PC-9 (cell line): ENCODE data around the gene UBN2.

Experiments used
- EZH2 ChIP-seq: fragments of 200-600 bp; sonication (generic); IDR thresholded peaks from 2 replicates; pipeline ENCODE4 v1.8.0; 2017; ENCODE audit warnings: antibody characterized with exemption, low read depth
- TF ChIP-seq, protein P1 (sequence below): fragments of 200-600 bp; sonication (generic); conservative IDR thresholded peaks from 2 replicates; pipeline ENCODE4 v1.6.1; 2017; ENCODE audit warnings: mixed run types, antibody characterized with exemption, mild to moderate bottlenecking, moderate library complexity

DNA sequence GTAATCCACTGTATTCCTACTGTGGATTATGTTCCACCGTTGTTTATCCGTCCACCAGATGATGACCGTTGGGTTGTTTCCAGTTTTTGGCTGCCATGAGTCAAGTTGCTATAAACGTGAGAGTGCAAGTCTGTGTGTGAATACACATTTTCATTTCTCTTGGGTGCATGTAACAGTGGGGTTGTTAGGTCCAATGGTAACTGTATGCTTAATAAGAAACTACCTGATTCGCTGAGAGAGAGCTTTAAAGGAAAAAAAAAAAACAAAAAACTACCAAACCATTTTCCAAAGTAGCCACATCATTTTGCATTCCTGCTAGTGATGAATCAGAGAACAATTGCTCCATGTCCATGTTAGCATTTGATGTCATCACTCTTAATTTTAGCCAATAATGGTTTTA, 15.9 kb downstream of the UBN2 start:
- TF ChIP-seq, protein P1, sequence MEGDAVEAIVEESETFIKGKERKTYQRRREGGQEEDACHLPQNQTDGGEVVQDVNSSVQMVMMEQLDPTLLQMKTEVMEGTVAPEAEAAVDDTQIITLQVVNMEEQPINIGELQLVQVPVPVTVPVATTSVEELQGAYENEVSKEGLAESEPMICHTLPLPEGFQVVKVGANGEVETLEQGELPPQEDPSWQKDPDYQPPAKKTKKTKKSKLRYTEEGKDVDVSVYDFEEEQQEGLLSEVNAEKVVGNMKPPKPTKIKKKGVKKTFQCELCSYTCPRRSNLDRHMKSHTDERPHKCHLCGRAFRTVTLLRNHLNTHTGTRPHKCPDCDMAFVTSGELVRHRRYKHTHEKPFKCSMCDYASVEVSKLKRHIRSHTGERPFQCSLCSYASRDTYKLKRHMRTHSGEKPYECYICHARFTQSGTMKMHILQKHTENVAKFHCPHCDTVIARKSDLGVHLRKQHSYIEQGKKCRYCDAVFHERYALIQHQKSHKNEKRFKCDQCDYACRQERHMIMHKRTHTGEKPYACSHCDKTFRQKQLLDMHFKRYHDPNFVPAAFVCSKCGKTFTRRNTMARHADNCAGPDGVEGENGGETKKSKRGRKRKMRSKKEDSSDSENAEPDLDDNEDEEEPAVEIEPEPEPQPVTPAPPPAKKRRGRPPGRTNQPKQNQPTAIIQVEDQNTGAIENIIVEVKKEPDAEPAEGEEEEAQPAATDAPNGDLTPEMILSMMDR = no peak
- no peak for TF ChIP-seq EZH2
